ENCODE measurements around the gene ZG16B.

DNA sequence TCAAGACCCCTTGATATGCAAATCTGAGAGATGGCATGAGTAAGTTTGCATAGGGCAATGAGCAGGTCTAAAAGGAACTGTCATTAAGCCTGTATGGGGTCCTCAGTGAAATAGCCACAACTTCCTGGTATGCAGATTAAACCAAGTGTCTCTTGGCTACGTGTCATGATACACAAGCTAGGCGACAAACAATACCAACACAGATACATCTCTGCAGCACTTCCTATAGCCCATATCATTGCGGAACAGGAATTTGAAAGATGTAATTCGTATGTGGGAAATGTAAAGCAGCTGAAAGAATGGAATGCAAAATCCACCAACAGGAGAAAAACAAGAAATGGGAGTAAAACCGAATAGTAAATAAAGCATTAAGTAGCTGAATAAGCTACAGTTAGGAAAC lies 15.0 kb downstream of the ZG16B start:
- TF ChIP-seq, protein P1, sequence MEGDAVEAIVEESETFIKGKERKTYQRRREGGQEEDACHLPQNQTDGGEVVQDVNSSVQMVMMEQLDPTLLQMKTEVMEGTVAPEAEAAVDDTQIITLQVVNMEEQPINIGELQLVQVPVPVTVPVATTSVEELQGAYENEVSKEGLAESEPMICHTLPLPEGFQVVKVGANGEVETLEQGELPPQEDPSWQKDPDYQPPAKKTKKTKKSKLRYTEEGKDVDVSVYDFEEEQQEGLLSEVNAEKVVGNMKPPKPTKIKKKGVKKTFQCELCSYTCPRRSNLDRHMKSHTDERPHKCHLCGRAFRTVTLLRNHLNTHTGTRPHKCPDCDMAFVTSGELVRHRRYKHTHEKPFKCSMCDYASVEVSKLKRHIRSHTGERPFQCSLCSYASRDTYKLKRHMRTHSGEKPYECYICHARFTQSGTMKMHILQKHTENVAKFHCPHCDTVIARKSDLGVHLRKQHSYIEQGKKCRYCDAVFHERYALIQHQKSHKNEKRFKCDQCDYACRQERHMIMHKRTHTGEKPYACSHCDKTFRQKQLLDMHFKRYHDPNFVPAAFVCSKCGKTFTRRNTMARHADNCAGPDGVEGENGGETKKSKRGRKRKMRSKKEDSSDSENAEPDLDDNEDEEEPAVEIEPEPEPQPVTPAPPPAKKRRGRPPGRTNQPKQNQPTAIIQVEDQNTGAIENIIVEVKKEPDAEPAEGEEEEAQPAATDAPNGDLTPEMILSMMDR (conservative IDR thresholded peaks at IDR 0.05) = no peak
- no peak for TF ChIP-seq EZH2 (IDR thresholded peaks at IDR 0.05; ENCODE audit: low read depth)
